Activated T-cell treated with anti-CD3 and anti-CD28 coated beads, Interleukin-2, amount 50 U/mL, for 72 hours (primary cell): ENCODE measurements around the gene FBXO36. TPM values are rescaled to one million over a fixed set of nuclear protein-coding genes. Genes with fewer than 3 reads are reported as not detected.
A peak's percentile ranks its signal among the peaks of the same experiment; 100 is the strongest.

Experiments used
- ATAC-seq, 2 donors: fragments of 150-1000 bp; cut with Tn5 transposase; replicated peaks in 1 of 2; 2 replicates each; pipeline ENCODE4 v1.10.0; 2021; ENCODE audit warnings: moderate library complexity in 2 of 2, mild to moderate bottlenecking in 1 of 2
- DNase-seq, 2 donors: peaks; one replicate each; pipeline ENCODE4 v3.0.0; 2021 to 2022; ENCODE audit warnings: mixed read lengths in 1 of 2
- H3K27ac Mint-ChIP-seq: one replicate; pipeline ENCODE4 v1.8.0; 2022; ENCODE audit warnings: mild to moderate bottlenecking, moderate library complexity, mixed read lengths
- H3K27me3 Mint-ChIP-seq: one replicate; pipeline ENCODE4 v1.8.0; 2022; ENCODE audit warnings: low read depth, mixed read lengths
- H3K36me3 Mint-ChIP-seq, 2 donors: one replicate each; pipeline ENCODE4 v1.8.0; 2022; ENCODE audit warnings: mixed read lengths in 2 of 2, mild to moderate bottlenecking in 1 of 2; ENCODE audit not compliant: insufficient read depth in 2 of 2
- H3K4me1 Mint-ChIP-seq: one replicate; pipeline ENCODE4 v1.8.0; 2022; ENCODE audit warnings: low read depth, mixed read lengths
- H3K4me3 Mint-ChIP-seq, 2 donors: one replicate each; pipeline ENCODE4 v1.8.0; 2022; ENCODE audit warnings: mild to moderate bottlenecking in 2 of 2, mixed read lengths in 2 of 2, moderate library complexity in 2 of 2
- H3K9me3 Mint-ChIP-seq, 2 donors: one replicate each; pipeline ENCODE4 v1.8.0; 2022; ENCODE audit warnings: mixed read lengths in 2 of 2
- total RNA-seq, 2 donors: library from RNA; stranded (reverse); gene quantifications; one replicate each; pipeline ENCODE4 v1.2.3, GENCODE V29; 2022

Gene FBXO36
- total RNA-seq, 2 donors from 2014 or later, result 1.7 to 2.1 TPM

DNA sequence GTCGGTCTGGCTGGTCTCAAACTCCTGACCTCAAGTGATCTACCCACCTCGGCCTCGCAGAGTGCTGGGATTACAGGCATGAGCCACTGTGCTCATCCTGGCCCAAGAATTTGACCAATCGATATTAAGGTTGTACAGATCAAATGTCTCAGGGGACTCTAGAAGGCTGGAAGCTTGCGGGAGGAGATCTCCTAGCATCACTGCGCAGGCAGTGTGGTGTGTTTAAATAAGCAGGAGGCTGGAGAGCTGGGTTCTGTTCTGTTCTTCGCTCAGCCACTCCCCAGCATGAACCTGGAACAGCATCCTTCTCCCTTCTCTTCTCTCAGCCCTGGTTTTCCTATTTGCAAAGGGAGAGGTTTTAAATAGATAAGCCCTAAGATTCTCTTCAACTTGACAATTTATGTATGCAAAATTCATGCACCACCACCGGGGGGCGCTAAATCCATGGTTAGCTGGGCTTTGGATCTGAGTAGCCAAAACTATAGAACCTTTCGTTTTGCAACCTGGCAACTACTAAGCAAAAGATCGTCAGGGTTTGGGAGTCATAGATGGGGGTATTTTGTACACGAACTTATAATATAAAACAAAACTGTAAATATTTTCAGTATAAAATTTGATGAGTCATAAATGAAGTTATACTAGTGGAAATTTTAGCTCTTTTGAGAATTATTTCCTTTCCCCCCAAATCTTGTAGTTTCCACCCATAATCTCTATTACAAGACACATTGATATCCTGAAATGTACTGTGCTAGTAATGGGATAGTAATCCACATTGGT lies 85.8 kb downstream of the FBXO36 start:
- Mint-ChIP-seq H3K27ac (no peak overlapping the region), H3K27me3 (no peaks in the 10 kb centered on the region), H3K4me3 (no peak overlapping the region), H3K36me3 (no peaks in the 10 kb centered on the region), H3K9me3 (peaks cover 0 to 1% of the 10 kb centered on the region in 2 donors), H3K4me1 (peaks cover 12% of the 10 kb centered on the region)
- ATAC-seq (peak; percentile 65 to 70), DNase-seq (peak; percentile 76 to 88)

GRCh38 chr2:230008708-230009066 lies 86.4 kb downstream of the FBXO36 start:
- H3K27me3 Mint-ChIP-seq, result no peaks in the 10 kb centered on the region
- H3K4me3 Mint-ChIP-seq, result no peak overlapping the region
- no peak for ATAC-seq

GRCh38 chr2:230010501-230010900 lies 88.2 kb downstream of the FBXO36 start:
- no peak overlapping the region for H3K4me3 Mint-ChIP-seq
- DNase-seq (no peak), ATAC-seq (no peak)
- no peak overlapping the region for H3K27ac Mint-ChIP-seq
- H3K36me3 Mint-ChIP-seq, result no peaks in the 10 kb centered on the region
- no peaks in the 10 kb centered on the region for H3K27me3 Mint-ChIP-seq
- H3K9me3 Mint-ChIP-seq, result no peaks in the 10 kb centered on the region
- H3K4me1 Mint-ChIP-seq, result peaks cover 12% of the 10 kb centered on the region

More at GRCh38 chr2:230008708-230009066, 86.4 kb downstream of the FBXO36 start:
- Mint-ChIP-seq H3K27ac (no peak overlapping the region), H3K4me1 (peaks cover 12% of the 10 kb centered on the region), H3K36me3 (no peaks in the 10 kb centered on the region), H3K9me3 (peaks cover 0 to 1% of the 10 kb centered on the region in 2 donors)
- no peak for DNase-seq

- H3K9me3 Mint-ChIP-seq, result peaks cover 0 to 2% of the 10 kb centered on the region in 2 donors
- no peak overlapping the region for H3K4me3 Mint-ChIP-seq
- DNase-seq, result no peak
- no peak for ATAC-seq
- H3K27me3 Mint-ChIP-seq, result no peaks in the 10 kb centered on the region
- H3K4me1 Mint-ChIP-seq, result peaks cover 12% of the 10 kb centered on the region
- H3K36me3 Mint-ChIP-seq, result no peaks in the 10 kb centered on the region
- H3K27ac Mint-ChIP-seq, result no peak overlapping the region
Observed at GRCh38 chr2:230011617-230012016, 89.3 kb downstream of the FBXO36 start.

GRCh38 chr2:230012267-230012884 lies 90.1 kb downstream of the FBXO36 start:
- Mint-ChIP-seq H3K36me3 (no peaks in the 10 kb centered on the region), H3K9me3 (peaks cover 0 to 2% of the 10 kb centered on the region in 2 donors), H3K27ac (no peak overlapping the region), H3K27me3 (no peaks in the 10 kb centered on the region), H3K4me3 (no peak overlapping the region), H3K4me1 (peaks cover 12% of the 10 kb centered on the region)
- no peak for ATAC-seq
- no peak for DNase-seq

- Mint-ChIP-seq H3K4me1 (no peaks in the 10 kb centered on the region), H3K36me3 (no peaks in the 10 kb centered on the region), H3K9me3 (peaks cover 0 to 2% of the 10 kb centered on the region in 2 donors), H3K4me3 (no peak overlapping the region), H3K27me3 (no peaks in the 10 kb centered on the region), H3K27ac (no peak overlapping the region)
- DNase-seq (no peak), ATAC-seq (no peak)
Observed at GRCh38 chr2:230016844-230017243, 94.5 kb downstream of the FBXO36 start.

- Mint-ChIP-seq H3K4me3 (no peak overlapping the region), H3K4me1 (no peaks in the 10 kb centered on the region), H3K27ac (no peak overlapping the region), H3K27me3 (no peaks in the 10 kb centered on the region), H3K9me3 (peaks cover 0 to 2% of the 10 kb centered on the region in 2 donors), H3K36me3 (no peaks in the 10 kb centered on the region)
- ATAC-seq (no peak), DNase-seq (no peak)
Observed at GRCh38 chr2:230018153-230018552, 95.8 kb downstream of the FBXO36 start.

- DNase-seq (no peak), ATAC-seq (no peak)
- H3K4me1 Mint-ChIP-seq, result no peaks in the 10 kb centered on the region
- H3K36me3 Mint-ChIP-seq, result no peaks in the 10 kb centered on the region
- no peaks in the 10 kb centered on the region for H3K27me3 Mint-ChIP-seq
- H3K27ac Mint-ChIP-seq, result no peak overlapping the region
- no peak overlapping the region for H3K4me3 Mint-ChIP-seq
- peaks cover 0 to 2% of the 10 kb centered on the region in 2 donors for H3K9me3 Mint-ChIP-seq
Observed at GRCh38 chr2:230019742-230020141, 97.4 kb downstream of the FBXO36 start.

DNA sequence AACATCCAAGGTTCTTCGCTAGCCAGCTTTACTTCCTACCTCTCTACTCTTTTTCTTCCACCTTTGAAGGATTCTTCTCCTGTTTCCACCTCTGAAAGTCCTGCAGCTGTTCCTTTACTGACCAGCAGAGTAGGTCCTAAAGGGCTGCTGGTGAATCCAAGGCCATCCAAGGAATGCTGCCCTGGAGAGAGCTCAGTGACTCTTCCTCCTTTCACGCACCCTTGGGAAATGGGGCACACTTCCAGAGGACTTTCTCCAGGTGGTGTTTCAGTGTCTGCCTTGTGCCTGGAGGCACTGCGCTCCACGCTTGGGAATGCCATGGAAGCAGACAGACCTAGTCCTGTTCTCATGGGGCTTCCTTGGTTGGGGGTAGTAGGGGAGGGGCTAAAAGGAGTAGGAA lies 101.0 kb downstream of the FBXO36 start:
- H3K27me3 Mint-ChIP-seq, result no peaks in the 10 kb centered on the region
- DNase-seq (no peak), ATAC-seq (no peak)
- no peak overlapping the region for H3K27ac Mint-ChIP-seq
- H3K4me3 Mint-ChIP-seq, result no peak overlapping the region
- no peaks in the 10 kb centered on the region for H3K9me3 Mint-ChIP-seq
- H3K36me3 Mint-ChIP-seq, result no peaks in the 10 kb centered on the region
- no peaks in the 10 kb centered on the region for H3K4me1 Mint-ChIP-seq

DNA sequence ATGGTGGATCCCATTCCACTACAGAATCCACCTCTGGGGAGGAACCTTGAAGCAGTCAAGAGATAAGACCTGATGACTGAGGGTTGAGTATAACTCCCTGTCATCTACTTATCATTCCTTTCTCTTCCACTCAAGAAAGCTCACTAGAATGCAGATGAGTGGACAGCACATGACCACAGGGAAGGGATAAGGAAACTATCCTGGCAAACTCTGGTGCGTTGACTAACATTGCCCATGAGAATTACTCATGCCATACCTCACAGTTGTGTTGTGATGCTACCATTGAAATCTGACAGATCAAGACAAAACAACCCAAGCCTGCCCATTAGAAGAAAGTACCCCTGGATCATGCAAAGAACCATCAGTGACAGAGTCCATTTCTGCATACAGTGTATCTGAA lies 119.9 kb downstream of the FBXO36 start:
- no peaks in the 10 kb centered on the region for H3K36me3 Mint-ChIP-seq
- no peak overlapping the region for H3K27ac Mint-ChIP-seq
- H3K9me3 Mint-ChIP-seq, result no peaks in the 10 kb centered on the region
- H3K4me3 Mint-ChIP-seq, result no peak overlapping the region
- DNase-seq (no peak), ATAC-seq (no peak)
- no peaks in the 10 kb centered on the region for H3K27me3 Mint-ChIP-seq
- H3K4me1 Mint-ChIP-seq, result no peaks in the 10 kb centered on the region

GRCh38 chr2:230043025-230043424 lies 120.7 kb downstream of the FBXO36 start:
- no peak overlapping the region for H3K4me3 Mint-ChIP-seq
- no peaks in the 10 kb centered on the region for H3K9me3 Mint-ChIP-seq
- H3K27me3 Mint-ChIP-seq, result no peaks in the 10 kb centered on the region
- ATAC-seq (no peak), DNase-seq (no peak)
- H3K36me3 Mint-ChIP-seq, result no peaks in the 10 kb centered on the region
- H3K27ac Mint-ChIP-seq, result no peak overlapping the region
- peaks cover under 1% of the 10 kb centered on the region for H3K4me1 Mint-ChIP-seq

DNA sequence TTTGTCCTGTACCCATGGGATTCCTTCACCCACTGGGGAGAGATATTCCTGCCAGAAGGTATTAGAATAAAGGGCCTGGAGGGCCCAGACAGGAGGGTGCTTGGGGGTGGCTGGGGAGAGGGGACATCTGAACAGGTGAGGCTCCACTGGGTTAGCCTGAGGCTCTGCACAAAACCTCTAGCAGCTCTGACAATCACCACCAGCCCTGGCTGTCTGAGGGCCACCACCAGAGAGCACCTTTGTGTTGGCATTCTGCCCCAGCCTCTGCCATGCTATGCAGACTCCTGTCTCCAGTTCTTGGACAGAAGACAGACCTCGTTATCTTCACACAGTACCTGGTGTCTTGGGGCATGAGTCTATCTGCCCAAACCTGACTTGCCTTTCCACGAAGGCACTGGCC lies 121.2 kb downstream of the FBXO36 start:
- Mint-ChIP-seq H3K27me3 (no peaks in the 10 kb centered on the region), H3K4me1 (peaks cover 5% of the 10 kb centered on the region), H3K36me3 (no peaks in the 10 kb centered on the region), H3K4me3 (no peak overlapping the region), H3K27ac (no peak overlapping the region), H3K9me3 (no peaks in the 10 kb centered on the region)
- no peak for DNase-seq
- ATAC-seq, result no peak

GRCh38 chr2:230046491-230046890 lies 124.2 kb downstream of the FBXO36 start:
- no peaks in the 10 kb centered on the region for H3K9me3 Mint-ChIP-seq
- H3K36me3 Mint-ChIP-seq, result no peaks in the 10 kb centered on the region
- H3K4me1 Mint-ChIP-seq, result peaks cover 7% of the 10 kb centered on the region
- DNase-seq, result no peak
- H3K4me3 Mint-ChIP-seq, result no peak overlapping the region
- no peak overlapping the region for H3K27ac Mint-ChIP-seq
- H3K27me3 Mint-ChIP-seq, result no peaks in the 10 kb centered on the region
- ATAC-seq, result no peak
